ENCODE data around the gene SFXN3.

The SFXN3 gene, protein sequence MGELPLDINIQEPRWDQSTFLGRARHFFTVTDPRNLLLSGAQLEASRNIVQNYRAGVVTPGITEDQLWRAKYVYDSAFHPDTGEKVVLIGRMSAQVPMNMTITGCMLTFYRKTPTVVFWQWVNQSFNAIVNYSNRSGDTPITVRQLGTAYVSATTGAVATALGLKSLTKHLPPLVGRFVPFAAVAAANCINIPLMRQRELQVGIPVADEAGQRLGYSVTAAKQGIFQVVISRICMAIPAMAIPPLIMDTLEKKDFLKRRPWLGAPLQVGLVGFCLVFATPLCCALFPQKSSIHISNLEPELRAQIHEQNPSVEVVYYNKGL

DNA sequence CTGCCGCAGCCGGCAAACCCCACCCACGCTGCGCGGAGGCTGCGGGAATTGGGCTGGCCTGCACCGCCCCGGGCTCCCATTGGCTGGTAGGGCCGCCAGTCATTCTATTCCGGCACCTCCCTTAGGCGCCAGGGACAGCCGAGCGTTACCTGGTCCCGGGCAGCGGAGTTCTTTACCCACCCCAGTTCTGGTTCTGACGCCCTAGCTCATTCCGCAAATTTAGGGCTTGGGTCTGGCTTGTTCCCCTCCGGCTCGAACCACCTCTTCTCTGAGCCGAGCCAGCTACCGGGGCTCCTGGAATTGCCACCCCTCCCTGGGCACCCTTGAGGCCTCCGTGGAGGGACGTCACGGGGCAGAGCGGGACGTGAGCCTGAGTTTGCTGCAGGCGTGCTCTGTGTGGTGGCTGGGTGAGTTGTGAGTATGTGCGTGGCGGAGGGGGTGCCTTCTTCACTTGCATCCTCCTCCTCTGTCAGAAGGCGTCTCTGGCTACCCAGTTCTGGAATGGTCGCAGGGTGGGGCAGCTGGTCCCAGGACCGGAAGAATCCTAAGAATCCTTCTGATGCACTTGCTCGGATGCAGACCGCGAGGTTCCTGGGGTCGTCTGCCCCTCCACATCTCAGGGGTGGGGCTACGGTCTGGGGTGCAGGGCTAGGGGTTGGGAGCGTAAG is at the start of gene SFXN3, which contains the start of gene PDZD7:
Gene SFXN3, plus strand, starts transcription at position 107 of the 668 bp plus-strand sequence. CDS start 3,461 bp downstream, outside the sequence.
Gene PDZD7, minus strand, starts transcription at position 2 of the 668 bp plus-strand sequence. CDS start 910 bp downstream, outside the sequence.
- FAIRE-seq (peak; percentile 60), DNase-seq (ENCODE audit: insufficient read length, low spot score) (peak; percentile 97)

DNA sequence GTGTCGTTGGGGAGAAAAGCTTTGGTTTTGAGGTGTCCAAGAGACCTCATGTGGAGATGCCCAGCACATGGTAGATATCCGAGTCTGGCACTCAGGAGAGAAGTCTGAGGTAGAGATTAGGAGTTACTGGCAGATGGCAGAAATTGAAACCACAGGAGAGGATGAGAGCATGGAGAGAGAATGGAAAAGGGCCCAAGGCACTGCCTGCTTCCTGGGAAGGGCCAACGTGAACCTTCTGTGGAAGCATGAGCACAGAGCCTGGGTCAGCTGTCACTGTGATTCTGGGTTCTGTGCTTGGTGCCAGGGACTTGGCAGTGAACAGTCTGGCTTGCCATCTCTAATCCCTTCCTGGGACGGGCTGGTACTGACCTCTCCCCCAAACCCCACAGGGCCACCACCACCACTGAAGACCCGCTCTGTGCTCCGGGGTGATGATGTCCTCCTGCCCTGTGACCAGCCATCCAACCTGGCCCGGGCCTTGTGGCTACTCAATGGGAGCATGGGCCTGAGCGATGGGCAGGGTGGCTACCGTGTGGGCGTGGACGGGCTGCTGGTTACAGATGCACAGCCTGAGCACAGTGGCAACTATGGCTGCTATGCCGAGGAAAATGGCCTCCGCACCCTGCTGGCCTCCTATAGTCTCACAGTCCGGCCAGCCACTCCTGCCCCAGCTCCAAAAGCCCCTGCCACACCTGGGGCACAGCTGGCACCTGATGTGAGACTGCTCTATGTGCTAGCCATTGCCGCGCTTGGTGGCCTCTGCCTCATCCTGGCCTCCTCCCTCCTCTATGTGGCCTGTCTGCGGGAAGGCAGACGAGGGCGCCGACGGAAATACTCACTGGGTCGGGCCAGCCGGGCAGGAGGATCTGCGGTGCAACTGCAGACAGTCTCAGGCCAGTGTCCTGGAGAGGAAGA is 47.9 kb upstream of the SFXN3 start:
- no peak for DNase-seq (ENCODE audit: insufficient read length, low spot score)
- FAIRE-seq: no peak

GRCh38 chr10:100983868-100984671 is 47.0 kb upstream of the SFXN3 start:
- DNase-seq (ENCODE audit: insufficient read length, low spot score) (no peak), FAIRE-seq (no peak)

GRCh38 chr10:100984672-100985177 is 46.3 kb upstream of the SFXN3 start:
- FAIRE-seq (no peak), DNase-seq (ENCODE audit: insufficient read length, low spot score) (no peak)

DNA sequence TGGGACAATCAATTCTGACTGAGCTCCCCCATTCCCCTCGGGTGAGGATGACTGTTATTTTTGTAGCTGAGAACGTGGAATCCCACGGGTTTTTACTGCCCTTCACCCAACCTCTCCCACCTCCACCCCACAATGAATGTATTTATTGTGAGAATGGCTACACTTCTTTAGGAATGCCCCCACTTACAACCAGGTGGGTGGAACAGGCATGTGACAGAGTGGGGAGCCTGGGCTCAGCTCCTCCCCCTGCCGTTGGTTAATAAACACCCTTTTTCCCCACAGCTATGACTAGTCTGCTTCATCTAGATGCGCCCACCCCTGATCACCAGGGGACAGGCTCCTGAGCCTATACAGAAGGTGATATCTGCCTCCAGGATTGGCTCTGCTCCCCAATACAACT is 45.7 kb upstream of the SFXN3 start:
- FAIRE-seq: no peak
- no peak for DNase-seq (ENCODE audit: insufficient read length, low spot score)

GRCh38 chr10:100986623-100986951 is 44.4 kb upstream of the SFXN3 start:
- DNase-seq (ENCODE audit: insufficient read length, low spot score) (no peak), FAIRE-seq (no peak)

GRCh38 chr10:100986952-100987684 is 43.9 kb upstream of the SFXN3 start, which contains the start of the genes MRPL43 and TWNK:
MRPL43 (minus strand) TSS chr10:100987497; CDS start chr10:100987443, 54 bp downstream.
TWNK (plus strand) TSS chr10:100987543; CDS start chr10:100988211, 668 bp downstream.
- FAIRE-seq (peak; percentile 99), DNase-seq (ENCODE audit: insufficient read length, low spot score) (peak; percentile 86)

DNA sequence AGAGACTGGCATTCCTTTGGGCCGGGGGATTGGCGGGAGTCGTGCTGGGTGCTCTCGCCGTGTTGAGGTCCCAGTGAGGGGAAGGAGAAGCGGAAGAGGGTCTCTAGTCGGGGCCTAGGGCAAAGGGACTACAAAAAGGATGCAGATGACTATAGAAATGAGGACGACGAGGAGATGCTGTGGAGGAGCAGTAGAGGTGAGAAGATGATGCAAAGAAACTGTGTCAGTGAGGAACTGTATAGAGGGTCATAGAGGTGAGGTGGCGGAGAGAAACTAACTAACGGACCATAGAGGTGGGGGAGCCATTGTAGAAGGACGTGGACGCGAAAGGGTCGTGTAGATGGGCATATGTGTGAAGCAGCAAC is 43.4 kb upstream of the SFXN3 start:
- DNase-seq (ENCODE audit: insufficient read length, low spot score): no peak
- FAIRE-seq: no peak

- DNase-seq (ENCODE audit: insufficient read length, low spot score) (no peak), FAIRE-seq (no peak)
Measured at GRCh38 chr10:100988166-100988565, 42.9 kb upstream of the SFXN3 start.

DNA sequence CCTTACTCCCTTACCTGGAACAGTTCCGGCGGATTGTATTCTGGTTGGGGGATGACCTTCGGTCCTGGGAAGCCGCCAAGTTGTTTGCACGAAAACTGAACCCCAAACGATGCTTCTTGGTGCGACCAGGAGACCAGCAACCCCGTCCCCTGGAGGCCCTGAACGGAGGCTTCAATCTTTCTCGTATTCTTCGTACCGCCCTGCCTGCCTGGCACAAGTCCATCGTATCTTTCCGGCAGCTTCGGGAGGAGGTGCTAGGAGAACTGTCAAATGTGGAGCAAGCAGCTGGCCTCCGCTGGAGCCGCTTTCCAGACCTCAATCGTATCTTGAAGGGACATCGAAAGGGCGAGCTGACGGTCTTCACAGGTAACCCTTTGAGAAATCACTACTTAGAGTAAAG is 41.9 kb upstream of the SFXN3 start:
- FAIRE-seq (no peak), DNase-seq (ENCODE audit: insufficient read length, low spot score) (no peak)

- FAIRE-seq: no peak
- no peak for DNase-seq (ENCODE audit: insufficient read length, low spot score)
Measured at GRCh38 chr10:100993986-100994708, 36.9 kb upstream of the SFXN3 start.

DNA sequence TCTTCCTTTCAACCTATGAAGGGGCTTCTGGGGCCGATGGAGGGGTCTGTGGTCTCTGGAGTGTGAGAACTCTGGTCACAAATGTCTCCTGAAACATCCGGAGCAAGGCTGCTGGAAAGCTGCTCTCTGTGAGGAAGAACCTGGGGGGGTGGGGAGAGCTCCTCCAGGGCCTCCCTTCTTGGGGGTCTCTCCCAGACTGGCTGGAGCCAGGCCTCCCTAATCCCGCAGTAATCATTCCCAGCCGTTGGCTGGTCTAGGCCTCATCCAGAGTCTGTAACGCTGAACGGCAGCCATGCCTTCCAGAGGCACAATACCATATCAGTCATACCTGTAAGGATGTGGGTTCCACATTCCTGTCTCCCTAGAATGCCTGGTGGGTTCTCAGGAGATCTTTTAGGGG is 35.9 kb upstream of the SFXN3 start:
- no peak for DNase-seq (ENCODE audit: insufficient read length, low spot score)
- no peak for FAIRE-seq

GRCh38 chr10:100996678-100997359 is 34.2 kb upstream of the SFXN3 start:
- FAIRE-seq (no peak), DNase-seq (ENCODE audit: insufficient read length, low spot score) (peak; percentile 43)

- DNase-seq (ENCODE audit: insufficient read length, low spot score) (peak; percentile 84), FAIRE-seq (peak; percentile 23)
Measured at GRCh38 chr10:100997360-100998182, 33.5 kb upstream of the SFXN3 start.

- FAIRE-seq: no peak
- DNase-seq (ENCODE audit: insufficient read length, low spot score): peak; percentile 83
Measured at GRCh38 chr10:100998183-100998990, 32.6 kb upstream of the SFXN3 start.

GRCh38 chr10:100998991-100999741 is 31.9 kb upstream of the SFXN3 start:
- FAIRE-seq (peak; percentile 84), DNase-seq (ENCODE audit: insufficient read length, low spot score) (peak; percentile 97)

Measured in GM19239 (cell line).